CD14-positive monocyte (primary cell): Measurements from ENCODE around the gene RAD50. TPM values are rescaled to one million over a fixed set of nuclear protein-coding genes. Genes with fewer than 3 reads are reported as not detected.

Source experiments
- DNase-seq, 3 donors: peaks; one replicate each; pipeline ENCODE4 v3.0.0-alpha.2; 2011 to 2022
- H2AFZ ChIP-seq: 2 replicates; pipeline ENCODE4 v1.6.0; 2012; ENCODE audit warnings: mild to moderate bottlenecking, low read depth, low read length, inconsistent platforms; ENCODE audit not compliant: insufficient read depth, poor library complexity, severe bottlenecking
- H3K27ac ChIP-seq, 2 donors: 1 replicate in 1 of 2; 2 replicates in 1 of 2; pipeline ENCODE4 v1.5.1; 2012 to 2013; ENCODE audit warnings: low read length in 2 of 2, control low read depth in 1 of 2, inconsistent platforms in 1 of 2, low read depth in 1 of 2, mild to moderate bottlenecking in 1 of 2
- H3K27me3 ChIP-seq, 2 donors: one replicate each; pipeline versions ENCODE4 v1.6.0 to v1.6.1; 2011 to 2013; ENCODE audit warnings: low read length in 2 of 2; ENCODE audit not compliant: control insufficient read depth in 2 of 2, insufficient read depth in 2 of 2
- H3K36me3 ChIP-seq, 2 donors: replicated peaks in 1 of 2; 1 replicate in 1 of 2; 2 replicates in 1 of 2; pipeline versions ENCODE4 v1.5.1 to v1.6.1; 2012 to 2013; ENCODE audit warnings: low read length in 2 of 2, control low read depth in 1 of 2, inconsistent platforms in 1 of 2, mild to moderate bottlenecking in 1 of 2; ENCODE audit not compliant: insufficient read depth in 2 of 2, control insufficient read depth in 1 of 2
- H3K4me1 ChIP-seq, 2 donors: 1 replicate in 1 of 2; 2 replicates in 1 of 2; pipeline versions ENCODE4 v1.5.1 to v1.6.1; 2012 to 2013; ENCODE audit warnings: low read length in 2 of 2, control low read depth in 1 of 2, inconsistent platforms in 1 of 2, mild to moderate bottlenecking in 1 of 2, moderate library complexity in 1 of 2; ENCODE audit not compliant: insufficient read depth in 2 of 2, control insufficient read depth in 1 of 2
- H3K4me2 ChIP-seq: replicated peaks from 2 replicates; pipeline ENCODE3; 2012; ENCODE audit warnings: low read length, moderate library complexity, mild to moderate bottlenecking; ENCODE audit not compliant: poor library complexity, severe bottlenecking; ENCODE audit errors: extremely low read depth
- H3K4me3 ChIP-seq, 3 experiments: fragments of 200-600 bp in 1 of 3; sonication (generic) in 1 of 3; replicated peaks in 1 of 3; 1 replicate in 2 of 3; 2 replicates in 1 of 3; pipeline ENCODE4 v1.5.1; 2011 to 2013; ENCODE audit warnings: low read length in 3 of 3, mild to moderate bottlenecking in 3 of 3, control low read depth in 2 of 3, low read depth in 2 of 3, inconsistent platforms in 1 of 3, moderate library complexity in 1 of 3
- H3K79me2 ChIP-seq: 2 replicates; pipeline ENCODE4 v1.6.0; 2012; ENCODE audit warnings: mild to moderate bottlenecking, control low read depth, inconsistent platforms, low read length, moderate library complexity; ENCODE audit not compliant: insufficient read depth
- H3K9ac ChIP-seq: 2 replicates; pipeline ENCODE4 v1.6.0; 2017; ENCODE audit warnings: low read length, mild to moderate bottlenecking; ENCODE audit not compliant: insufficient read depth, poor library complexity, severe bottlenecking
- H3K9me3 ChIP-seq, 2 donors: replicated peaks in 1 of 2; 1 replicate in 1 of 2; 2 replicates in 1 of 2; pipeline versions ENCODE4 v1.5.1 to v1.6.1; 2012 to 2013; ENCODE audit warnings: low read length in 2 of 2, control low read depth in 1 of 2; ENCODE audit not compliant: control insufficient read depth in 1 of 2, insufficient read depth in 1 of 2
- H4K20me1 ChIP-seq: 2 replicates; pipeline ENCODE4 v1.6.0; 2012; ENCODE audit warnings: mild to moderate bottlenecking, low read length, control low read depth, moderate library complexity; ENCODE audit not compliant: insufficient read depth
- H3K27ac Mint-ChIP-seq, 7 donors: one replicate each; pipeline ENCODE4 v1.8.0; 2020; ENCODE audit warnings: mild to moderate bottlenecking in 7 of 7, mixed read lengths in 7 of 7, moderate library complexity in 6 of 7, inconsistent platforms in 2 of 7
- H3K27me3 Mint-ChIP-seq, 3 donors: one replicate each; pipeline ENCODE4 v1.8.0; 2021 to 2022; ENCODE audit warnings: low read depth in 3 of 3, mild to moderate bottlenecking in 3 of 3, mixed read lengths in 3 of 3, moderate library complexity in 3 of 3, inconsistent platforms in 1 of 3
- H3K36me3 Mint-ChIP-seq, 2 donors: one replicate each; pipeline ENCODE4 v1.8.0; 2020; ENCODE audit warnings: mixed read lengths in 2 of 2, inconsistent platforms in 1 of 2, mild to moderate bottlenecking in 1 of 2
- H3K4me1 Mint-ChIP-seq: one replicate; pipeline ENCODE4 v1.8.0; 2020; ENCODE audit warnings: mild to moderate bottlenecking, mixed read lengths
- H3K4me3 Mint-ChIP-seq, 2 donors: one replicate each; pipeline ENCODE4 v1.8.0; 2020; ENCODE audit warnings: mild to moderate bottlenecking in 2 of 2, mixed read lengths in 2 of 2, moderate library complexity in 1 of 2
- H3K9me3 Mint-ChIP-seq, 7 donors: one replicate each; pipeline ENCODE4 v1.8.0; 2020 to 2022; ENCODE audit warnings: mixed read lengths in 7 of 7, mild to moderate bottlenecking in 6 of 7, moderate library complexity in 6 of 7, inconsistent platforms in 2 of 7
- WGBS: methylation state at CpG from one replicate; pipeline ENCODE4 v1.1.5; 2013; ENCODE audit warnings: missing lambda C conversion rate; ENCODE audit not compliant: insufficient coverage; 5-methylcytosine and 5-hydroxymethylcytosine counted together
- intact Hi-C, 2 donors: fragments of 100-400 bp; cut with micrococcal nuclease; formaldehyde crosslinking; loops; one replicate each; pipeline versions ENCODE4 v1.15.0 to v1.15.1; 2023
- polyA plus RNA-seq, 3 donors: library from polyadenylated mRNA; depleted of rRNA in 1 of 3; unstranded in 2 of 3; stranded (reverse) in 1 of 3; fragments of 300-500 nt in 2 of 3; fragments of >200 nt in 1 of 3; fragmentation: Illumina TruSeq in 2 of 3; gene quantifications; 1 replicate in 2 of 3; 2 replicates in 1 of 3; pipeline ENCODE4 v1.2.3, GENCODE V29; 2012 to 2021
- TF ChIP-seq, protein P1 (sequence below): fragments of 200-600 bp; IDR thresholded peaks from one replicate; pipeline ENCODE4 v1.8.0; 2022; ENCODE audit warnings: antibody characterized with exemption, mild to moderate bottlenecking

The RAD50 gene
- polyA plus RNA-seq, 3 donors: 5.8 to 9.3 (median 8.2) TPM

DNA sequence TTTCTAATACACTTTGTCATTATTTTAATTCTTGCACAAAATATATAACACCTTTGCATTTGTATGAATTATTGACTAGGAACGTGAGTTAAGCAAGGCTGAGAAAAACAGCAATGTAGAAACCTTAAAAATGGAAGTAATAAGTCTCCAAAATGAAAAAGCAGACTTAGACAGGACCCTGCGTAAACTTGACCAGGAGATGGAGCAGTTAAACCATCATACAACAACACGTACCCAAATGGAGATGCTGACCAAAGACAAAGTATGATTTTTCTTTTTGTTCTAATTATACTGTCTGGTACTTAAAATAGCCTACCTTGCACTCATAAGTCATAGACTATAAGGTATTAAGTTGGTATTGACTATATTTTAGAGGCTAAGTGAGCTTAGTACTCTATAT is 34.4 kb downstream of the RAD50 start:
- Mint-ChIP-seq H3K9me3 (no peaks in the 10 kb centered on the region), H3K4me3 (no peak overlapping the region), H3K4me1 (no peaks in the 10 kb centered on the region), H3K27ac (no peak overlapping the region), H3K27me3 (peaks cover 0 to 1% (median 0%) of the 10 kb centered on the region in 3 donors), H3K36me3 (peaks cover 73 to 79% of the 10 kb centered on the region in 2 donors)
- no peaks in the 10 kb centered on the region for H4K20me1 ChIP-seq
- no peaks in the 10 kb centered on the region for H3K27me3 ChIP-seq
- no peak overlapping the region for H2AFZ ChIP-seq
- H3K4me2 ChIP-seq: no peak overlapping the region
- TF ChIP-seq, protein P1, sequence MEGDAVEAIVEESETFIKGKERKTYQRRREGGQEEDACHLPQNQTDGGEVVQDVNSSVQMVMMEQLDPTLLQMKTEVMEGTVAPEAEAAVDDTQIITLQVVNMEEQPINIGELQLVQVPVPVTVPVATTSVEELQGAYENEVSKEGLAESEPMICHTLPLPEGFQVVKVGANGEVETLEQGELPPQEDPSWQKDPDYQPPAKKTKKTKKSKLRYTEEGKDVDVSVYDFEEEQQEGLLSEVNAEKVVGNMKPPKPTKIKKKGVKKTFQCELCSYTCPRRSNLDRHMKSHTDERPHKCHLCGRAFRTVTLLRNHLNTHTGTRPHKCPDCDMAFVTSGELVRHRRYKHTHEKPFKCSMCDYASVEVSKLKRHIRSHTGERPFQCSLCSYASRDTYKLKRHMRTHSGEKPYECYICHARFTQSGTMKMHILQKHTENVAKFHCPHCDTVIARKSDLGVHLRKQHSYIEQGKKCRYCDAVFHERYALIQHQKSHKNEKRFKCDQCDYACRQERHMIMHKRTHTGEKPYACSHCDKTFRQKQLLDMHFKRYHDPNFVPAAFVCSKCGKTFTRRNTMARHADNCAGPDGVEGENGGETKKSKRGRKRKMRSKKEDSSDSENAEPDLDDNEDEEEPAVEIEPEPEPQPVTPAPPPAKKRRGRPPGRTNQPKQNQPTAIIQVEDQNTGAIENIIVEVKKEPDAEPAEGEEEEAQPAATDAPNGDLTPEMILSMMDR: no peak
- peaks cover 79 to 94% of the 10 kb centered on the region in 2 donors for H3K36me3 ChIP-seq
- no peaks in the 10 kb centered on the region for H3K9me3 ChIP-seq
- no peak overlapping the region for H3K27ac ChIP-seq
- DNase-seq: no peak
- H3K79me2 ChIP-seq: no peaks in the 10 kb centered on the region
- intact Hi-C loops: no loop called here
- no CpG with 5 or more reads among the region's 3 CpGs for WGBS
- H3K9ac ChIP-seq: no peak overlapping the region
- H3K4me3 ChIP-seq: no peak overlapping the region
- H3K4me1 ChIP-seq: no peaks in the 10 kb centered on the region

DNA sequence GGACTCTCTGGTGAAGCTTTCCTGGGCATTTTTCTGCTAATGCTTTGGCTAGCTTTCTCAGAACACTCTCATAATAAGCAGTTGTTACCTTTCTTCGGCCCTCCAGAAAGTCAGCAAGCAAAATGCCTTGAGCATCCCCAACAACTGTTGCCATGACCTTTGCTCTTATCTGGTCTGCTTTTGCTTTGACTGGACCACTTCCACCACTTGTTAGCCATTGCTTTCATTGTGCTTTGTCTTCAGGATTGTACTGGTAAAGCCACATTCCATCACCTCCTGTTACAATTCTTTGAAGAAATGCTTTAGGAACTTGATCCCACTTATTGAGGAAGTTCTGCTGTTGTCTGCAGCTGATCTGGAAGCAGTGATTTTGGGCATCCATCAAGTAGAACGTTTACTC is 35.7 kb downstream of the RAD50 start:
- Mint-ChIP-seq H3K36me3 (peaks cover 78 to 86% of the 10 kb centered on the region in 2 donors), H3K27me3 (peaks cover 0 to 1% (median 0%) of the 10 kb centered on the region in 3 donors)

More for the DNA sequence above, 35.7 kb downstream of the RAD50 start:
- Histone ChIP-seq H3K4me3 (no peak overlapping the region), H3K4me2 (no peak overlapping the region), H2AFZ (no peak overlapping the region), H3K79me2 (no peaks in the 10 kb centered on the region), H3K36me3 (peaks cover 82 to 96% of the 10 kb centered on the region in 2 donors), H3K4me1 (no peaks in the 10 kb centered on the region), H3K9me3 (no peaks in the 10 kb centered on the region), H3K27me3 (no peaks in the 10 kb centered on the region), H3K27ac (no peak overlapping the region), H3K9ac (no peak overlapping the region), H4K20me1 (no peaks in the 10 kb centered on the region)
- WGBS: 100% methylated on average over 1 of the region's 2 CpGs
- intact Hi-C loops: no loop called here
- H3K9me3 Mint-ChIP-seq: no peaks in the 10 kb centered on the region
- no peak for DNase-seq
- H3K4me3 Mint-ChIP-seq: no peak overlapping the region
- TF ChIP-seq, protein P1: no peak
- H3K4me1 Mint-ChIP-seq: no peaks in the 10 kb centered on the region
- no peak overlapping the region for H3K27ac Mint-ChIP-seq
